ENCODE data around the gene SPAAR.

- TF ChIP-seq CTCF (conservative IDR thresholded peaks at IDR 0.05) (no peak), EZH2 (IDR thresholded peaks at IDR 0.05; ENCODE audit: low read depth) (no peak)
Observed at GRCh38 chr9:35929453-35929718, 20.1 kb downstream of the SPAAR start.
